HG02943 (cell line): ENCODE measurements around the gene LUZP4.
"Not testable (repeated sequence)": the region's sequence is repeated elsewhere in the genome, so short reads cannot be mapped to it uniquely, and the experiment has no call there.

Experiments used
- ATAC-seq: cut with Tn5 transposase; IDR thresholded peaks from one replicate; pipeline ENCODE4 v1.9.1; 2021; ENCODE audit warnings: mild to moderate bottlenecking, low read depth, moderate library complexity; ENCODE audit not compliant: unreplicated experiment

The LUZP4 gene, protein sequence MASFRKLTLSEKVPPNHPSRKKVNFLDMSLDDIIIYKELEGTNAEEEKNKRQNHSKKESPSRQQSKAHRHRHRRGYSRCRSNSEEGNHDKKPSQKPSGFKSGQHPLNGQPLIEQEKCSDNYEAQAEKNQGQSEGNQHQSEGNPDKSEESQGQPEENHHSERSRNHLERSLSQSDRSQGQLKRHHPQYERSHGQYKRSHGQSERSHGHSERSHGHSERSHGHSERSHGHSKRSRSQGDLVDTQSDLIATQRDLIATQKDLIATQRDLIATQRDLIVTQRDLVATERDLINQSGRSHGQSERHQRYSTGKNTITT

GRCh38 chrX:115289465-115289864 is at the start of gene LUZP4:
TSS of gene LUZP4 (plus strand) at chrX:115289715. CDS start at chrX:115289760, 45 bp downstream.
- no peak for ATAC-seq

DNA sequence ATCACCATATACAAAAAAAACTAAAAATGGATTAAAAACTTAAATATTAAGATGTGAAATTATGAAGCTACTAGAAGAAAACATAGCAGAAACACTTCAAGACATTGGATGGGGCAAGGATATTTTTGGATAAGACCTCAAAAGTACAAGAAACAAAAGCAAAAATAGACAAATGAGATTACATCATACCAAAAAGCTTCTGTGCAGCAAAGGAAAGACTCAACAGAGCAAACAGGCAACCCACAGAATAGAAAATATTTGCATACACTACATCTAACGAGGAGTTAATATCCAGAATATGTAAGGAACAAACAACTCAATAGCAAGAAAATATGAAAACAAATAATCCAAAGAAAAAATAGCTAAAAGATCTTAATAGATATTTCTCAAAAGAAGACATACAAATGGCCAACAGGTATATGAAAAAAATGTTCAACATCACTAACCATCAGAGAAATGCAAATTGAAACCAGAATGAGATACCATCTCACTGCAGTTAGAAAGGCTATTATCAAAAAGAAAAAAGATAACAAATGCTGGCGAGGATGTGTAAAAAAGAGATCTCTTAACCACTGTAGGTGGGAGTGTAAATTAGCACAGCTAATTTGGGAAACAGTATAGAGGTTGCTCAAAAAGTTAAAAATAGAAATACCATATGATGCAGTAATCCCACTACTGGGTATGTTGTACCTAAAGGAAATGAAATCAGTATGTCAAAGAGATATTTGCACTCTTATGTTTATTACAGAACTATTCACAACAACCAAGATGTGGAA is 37.9 kb upstream of the LUZP4 start:
- no peak for ATAC-seq

- ATAC-seq, result no peak
These were observed 34.5 kb upstream of the LUZP4 start for GRCh38 chrX:115255003-115255402.

DNA sequence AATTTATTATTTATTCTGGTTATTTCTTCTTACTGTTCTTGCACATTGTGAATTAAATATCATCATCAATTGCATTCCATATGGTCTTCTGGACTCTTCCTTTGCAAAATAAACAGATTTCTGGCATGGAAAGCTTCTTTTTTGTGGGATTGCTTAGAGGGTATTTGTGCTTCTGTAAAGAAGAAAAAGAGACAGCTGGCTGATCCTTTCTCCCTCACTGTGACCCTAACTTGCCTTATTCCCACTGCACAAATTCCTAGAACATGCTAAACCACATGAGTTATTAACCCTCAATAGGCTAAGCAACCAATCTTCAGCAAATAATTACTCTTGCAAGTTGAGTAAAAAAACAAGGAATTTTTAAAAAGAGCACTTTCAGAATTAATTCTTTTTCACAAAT is 31.8 kb upstream of the LUZP4 start:
- ATAC-seq, result no peak

DNA sequence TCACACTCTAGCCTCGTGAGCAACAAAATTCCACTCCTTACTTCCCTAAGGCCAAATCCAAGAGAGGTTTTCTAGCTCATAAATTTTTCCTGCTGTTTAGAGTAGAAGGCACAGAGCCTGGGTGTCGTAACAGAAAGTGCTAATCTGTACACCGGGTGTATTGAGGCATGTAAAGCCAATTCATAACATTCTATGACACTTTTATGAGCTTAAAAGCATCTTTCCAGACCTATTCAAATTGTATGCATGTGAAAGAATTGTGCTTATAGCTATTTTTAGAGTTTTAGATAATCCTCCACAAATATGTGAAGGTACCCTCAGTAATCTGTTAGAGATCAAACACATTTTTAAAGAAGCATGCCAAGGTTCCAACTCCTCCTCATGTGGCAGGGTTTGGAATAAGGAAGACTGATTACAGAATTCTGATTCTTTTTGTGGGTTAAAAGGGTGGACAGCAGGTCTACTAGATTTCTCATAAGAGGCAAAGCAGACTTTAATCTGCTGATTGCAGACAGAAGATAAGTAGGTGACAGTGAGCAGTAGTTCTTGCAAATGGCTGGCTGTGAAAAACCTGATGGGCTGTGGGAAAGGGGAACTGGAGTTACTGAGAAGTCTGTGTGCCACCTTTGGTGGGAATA is 30.2 kb upstream of the LUZP4 start:
- ATAC-seq, result no peak

GRCh38 chrX:115260330-115260729 is 29.2 kb upstream of the LUZP4 start:
- ATAC-seq, result no peak

GRCh38 chrX:115261148-115261547 is 28.4 kb upstream of the LUZP4 start:
- no peak for ATAC-seq

DNA sequence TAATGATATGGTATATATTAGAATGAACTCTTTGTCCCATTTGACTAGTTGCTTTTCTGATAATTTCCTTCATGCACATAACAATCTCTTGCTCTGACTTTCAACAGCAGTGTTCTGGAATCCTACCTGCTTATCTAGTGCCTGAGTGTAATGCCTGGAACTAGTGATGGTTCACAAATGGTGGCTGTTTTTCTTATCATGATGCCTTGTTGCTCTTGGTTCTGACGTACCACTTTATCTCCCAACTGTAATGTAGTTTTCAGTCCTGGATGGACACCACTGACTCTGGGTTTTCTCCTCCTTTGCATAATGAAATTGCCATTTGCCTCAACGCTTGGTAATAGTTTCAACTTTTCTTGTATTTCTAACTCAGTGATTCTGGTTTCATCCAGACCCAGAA is 25.5 kb upstream of the LUZP4 start:
- no peak for ATAC-seq

- no peak for ATAC-seq
These were observed 23.2 kb upstream of the LUZP4 start for GRCh38 chrX:115266300-115266699.

DNA sequence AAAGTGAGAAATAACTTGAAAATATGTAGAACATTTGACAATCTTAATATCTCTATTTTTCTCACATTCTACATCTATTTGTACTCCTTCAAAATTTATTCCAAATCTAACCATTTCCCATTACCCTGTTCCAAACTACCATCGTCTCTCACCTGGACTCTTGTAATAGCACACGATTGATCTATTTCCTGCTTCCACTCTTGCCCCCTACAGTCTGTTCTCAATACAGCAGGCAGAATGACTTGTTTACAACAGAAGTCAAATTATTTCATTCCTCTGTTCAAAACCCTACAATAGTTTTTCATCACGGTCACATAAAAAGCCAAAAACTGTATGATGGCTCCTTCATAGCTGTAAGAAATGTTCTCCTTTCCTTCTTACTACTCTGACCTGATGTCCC is 21.1 kb upstream of the LUZP4 start:
- no peak for ATAC-seq

GRCh38 chrX:115269051-115269683 is 20.3 kb upstream of the LUZP4 start:
- ATAC-seq, result no peak

DNA sequence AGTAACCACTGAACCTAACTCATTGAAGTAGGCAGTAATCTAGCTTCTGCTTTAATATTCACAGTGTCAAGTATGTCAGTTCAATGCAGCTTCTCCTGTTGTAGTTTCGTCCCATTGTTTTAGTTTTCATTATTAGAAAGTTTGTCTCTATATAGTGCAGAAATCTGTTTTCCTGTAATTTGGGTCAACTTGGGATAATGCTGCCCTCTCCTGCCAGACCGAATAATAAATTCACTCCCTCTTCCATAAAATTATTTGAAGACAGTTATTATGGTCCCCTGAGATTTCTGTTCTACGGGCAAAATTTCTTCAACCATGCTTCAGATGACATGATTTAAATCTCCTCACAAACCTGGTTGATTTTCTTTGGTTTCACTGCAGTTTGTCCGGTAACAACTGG is 4.6 kb upstream of the LUZP4 start:
- no peak for ATAC-seq

DNA sequence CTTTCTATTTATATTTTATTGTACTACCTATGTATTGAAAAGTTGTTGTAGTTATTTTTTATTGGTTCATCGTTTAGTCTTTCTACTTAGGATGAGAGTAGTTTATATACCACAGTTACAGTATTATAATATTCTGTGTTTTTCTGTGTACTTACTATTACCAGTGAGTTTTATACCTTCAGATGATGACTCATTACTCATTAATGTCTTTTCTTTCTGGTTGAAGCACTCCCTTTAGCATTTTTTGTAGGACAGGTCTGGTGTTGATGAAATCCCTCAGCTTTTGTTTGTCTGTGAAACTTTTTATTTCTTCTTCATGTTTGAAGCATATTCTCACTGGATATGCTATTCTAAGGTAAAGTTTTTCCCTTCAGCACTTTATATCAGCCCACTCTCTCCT is 7.7 kb downstream of the LUZP4 start:
- ATAC-seq, result no peak

- no peak for ATAC-seq
These were observed 21.6 kb downstream of the LUZP4 start for GRCh38 chrX:115311139-115311538.

DNA sequence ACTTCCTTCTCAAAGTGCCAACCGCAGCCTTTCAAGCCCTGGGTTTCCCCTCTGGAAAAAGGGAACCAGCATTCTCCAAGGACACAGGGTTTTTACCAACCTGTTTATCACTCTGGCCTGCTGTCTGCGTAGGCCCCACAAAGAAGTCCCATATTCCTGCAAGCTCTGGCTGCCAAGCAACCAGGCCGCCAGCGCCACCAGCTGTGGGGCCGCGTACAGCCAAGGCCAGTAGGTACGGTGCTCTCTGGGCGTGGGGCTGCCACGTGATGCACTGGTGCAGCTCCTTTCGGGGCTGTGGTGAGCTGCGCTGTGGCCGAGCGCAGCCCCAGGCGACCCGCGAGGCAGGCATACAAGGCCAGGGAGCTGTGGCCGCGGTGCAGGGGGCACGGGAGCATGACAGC is 22.1 kb downstream of the LUZP4 start:
- no peak for ATAC-seq

DNA sequence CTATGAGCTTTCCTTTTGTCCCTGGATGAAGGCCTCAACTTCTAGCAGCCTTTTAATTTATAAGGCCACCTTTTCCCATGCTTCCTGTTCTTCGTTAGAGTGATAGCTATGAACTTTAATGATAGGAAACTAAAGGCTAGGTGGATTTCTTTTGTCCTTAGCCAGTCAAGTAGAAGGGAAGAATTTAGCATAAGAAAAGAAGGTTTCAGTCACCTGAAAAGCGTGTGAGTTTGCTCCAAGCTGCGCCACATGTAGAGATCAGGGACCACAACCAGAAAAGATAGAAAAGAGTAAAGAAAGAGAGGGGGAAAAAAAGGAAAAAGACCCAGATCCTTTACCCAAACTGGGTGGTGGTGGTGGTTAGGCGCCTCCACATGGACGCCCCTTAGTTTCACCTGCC is 28.6 kb downstream of the LUZP4 start:
- no peak for ATAC-seq

GRCh38 chrX:115322375-115322774 is 32.9 kb downstream of the LUZP4 start:
- ATAC-seq, result no peak

- ATAC-seq, result no peak
These were observed 34.7 kb downstream of the LUZP4 start for GRCh38 chrX:115324194-115324593.

DNA sequence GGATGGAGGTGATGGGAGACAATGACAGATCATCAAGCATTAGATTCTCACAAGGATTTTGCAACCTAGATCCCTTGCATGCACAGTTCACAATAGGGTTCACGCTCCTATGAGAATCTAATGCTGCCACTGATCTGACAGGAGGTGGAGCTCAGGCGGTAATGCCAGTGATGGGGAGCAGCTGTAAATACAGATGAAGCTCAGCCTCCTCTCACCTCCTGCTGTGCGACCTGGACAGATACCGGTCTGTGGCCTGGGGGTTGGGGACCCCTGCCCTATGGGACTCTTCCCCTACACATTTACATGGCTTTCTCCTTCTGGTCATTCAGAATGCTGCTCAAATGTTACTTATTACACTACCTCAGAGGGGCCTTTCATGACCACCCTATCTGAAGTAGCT is 39.8 kb downstream of the LUZP4 start:
- ATAC-seq, result not testable (repeated sequence)

- ATAC-seq, result no peak
These were observed 41.1 kb downstream of the LUZP4 start for GRCh38 chrX:115330498-115331168.

- no peak for ATAC-seq
These were observed 43.3 kb downstream of the LUZP4 start for GRCh38 chrX:115332832-115333231.
